Colonic mucosa (tissue), 4 donors: ENCODE data around the gene ABLIM3. TPM values are rescaled to one million over a fixed set of nuclear protein-coding genes. Genes with fewer than 3 reads are reported as not detected.

Experiments used
- DNase-seq: peaks from one replicate; pipeline ENCODE4 v3.0.0-alpha.2; 2020
- H3K27ac ChIP-seq: fragments of 200-600 bp; one replicate; pipeline ENCODE4 v1.8.0; 2021
- H3K27me3 ChIP-seq: fragments of 200-600 bp; one replicate; pipeline ENCODE4 v1.8.0; 2021
- H3K36me3 ChIP-seq: fragments of 200-600 bp; one replicate; pipeline ENCODE4 v1.8.0; 2021
- H3K4me1 ChIP-seq: fragments of 200-600 bp; one replicate; pipeline ENCODE4 v1.8.0; 2021; ENCODE audit warnings: mild to moderate bottlenecking
- H3K4me3 ChIP-seq: fragments of 200-600 bp; one replicate; pipeline ENCODE4 v1.8.0; 2021
- H3K9ac ChIP-seq, 2 donors: one replicate each; pipeline ENCODE4 v1.7.0; 2013; ENCODE audit warnings: control low read depth in 2 of 2, low read depth in 2 of 2, low read length in 2 of 2
- H3K9me3 ChIP-seq: fragments of 200-600 bp; one replicate; pipeline ENCODE4 v1.8.0; 2021
- intact Hi-C: fragments of 100-400 bp; cut with DNase I; formaldehyde crosslinking; loops from one replicate; pipeline ENCODE4 v1.14.1; 2022
- total RNA-seq, 2 donors: library from RNA; stranded (reverse); fragmentation: NEBNext Ultra II Directional in 1 of 2; extraction: Animal tissue kit (Norgen Biotek cat#: 25700) in 1 of 2; gene quantifications; one replicate each; pipeline ENCODE4 v1.2.1, GENCODE V29; 2021
- TF ChIP-seq, protein P1 (sequence below): fragments of 200-600 bp; IDR thresholded peaks from one replicate; pipeline ENCODE4 v1.8.0; 2022; ENCODE audit warnings: antibody characterized with exemption, mild to moderate bottlenecking
- donor health status: healthy.
- donor health status: DM: no; HTN: no; CAD: no.
- donor health status: DM: no; HTN: no; CAD: no.

ABLIM3 gene
- total RNA-seq, 2 donors from 2014 or later, result 2.3 to 4.1 TPM

DNA sequence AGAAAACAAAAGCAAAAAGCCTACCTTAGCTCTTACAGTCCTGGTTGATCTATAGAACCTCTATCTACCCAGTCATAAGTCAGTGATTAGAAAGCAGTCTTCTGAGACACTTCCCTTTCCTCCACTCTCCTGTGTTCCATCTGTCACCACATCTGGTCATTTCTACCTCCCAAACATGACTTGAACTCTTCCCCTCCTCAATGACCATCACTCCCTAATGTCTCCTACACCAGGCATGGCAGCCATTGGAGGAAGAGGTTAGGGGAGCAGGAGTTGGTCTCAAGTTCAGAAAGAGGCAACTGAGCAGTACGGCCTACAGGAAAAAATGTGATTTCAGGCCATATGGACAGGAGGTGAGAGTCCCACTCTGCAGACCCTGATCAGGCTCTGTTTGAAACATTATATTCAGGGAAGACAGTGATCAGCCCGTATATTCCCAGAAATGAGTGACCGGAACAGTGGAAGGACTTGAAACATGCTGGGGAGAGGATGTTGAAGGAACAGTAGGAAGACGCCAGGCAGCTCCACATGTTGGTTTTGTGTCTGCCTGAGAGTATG, 12.0 kb downstream of the ABLIM3 start:
- Histone ChIP-seq H3K27ac (no peak overlapping the region), H3K9ac (no peak overlapping the region), H3K27me3 (no peaks in the 10 kb centered on the region), H3K36me3 (no peaks in the 10 kb centered on the region), H3K4me3 (no peak overlapping the region), H3K9me3 (no peaks in the 10 kb centered on the region), H3K4me1 (no peaks in the 10 kb centered on the region)
- TF ChIP-seq, protein P1, sequence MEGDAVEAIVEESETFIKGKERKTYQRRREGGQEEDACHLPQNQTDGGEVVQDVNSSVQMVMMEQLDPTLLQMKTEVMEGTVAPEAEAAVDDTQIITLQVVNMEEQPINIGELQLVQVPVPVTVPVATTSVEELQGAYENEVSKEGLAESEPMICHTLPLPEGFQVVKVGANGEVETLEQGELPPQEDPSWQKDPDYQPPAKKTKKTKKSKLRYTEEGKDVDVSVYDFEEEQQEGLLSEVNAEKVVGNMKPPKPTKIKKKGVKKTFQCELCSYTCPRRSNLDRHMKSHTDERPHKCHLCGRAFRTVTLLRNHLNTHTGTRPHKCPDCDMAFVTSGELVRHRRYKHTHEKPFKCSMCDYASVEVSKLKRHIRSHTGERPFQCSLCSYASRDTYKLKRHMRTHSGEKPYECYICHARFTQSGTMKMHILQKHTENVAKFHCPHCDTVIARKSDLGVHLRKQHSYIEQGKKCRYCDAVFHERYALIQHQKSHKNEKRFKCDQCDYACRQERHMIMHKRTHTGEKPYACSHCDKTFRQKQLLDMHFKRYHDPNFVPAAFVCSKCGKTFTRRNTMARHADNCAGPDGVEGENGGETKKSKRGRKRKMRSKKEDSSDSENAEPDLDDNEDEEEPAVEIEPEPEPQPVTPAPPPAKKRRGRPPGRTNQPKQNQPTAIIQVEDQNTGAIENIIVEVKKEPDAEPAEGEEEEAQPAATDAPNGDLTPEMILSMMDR, result no peak
- intact Hi-C loops, result no loop called here
- no peak for DNase-seq

DNA sequence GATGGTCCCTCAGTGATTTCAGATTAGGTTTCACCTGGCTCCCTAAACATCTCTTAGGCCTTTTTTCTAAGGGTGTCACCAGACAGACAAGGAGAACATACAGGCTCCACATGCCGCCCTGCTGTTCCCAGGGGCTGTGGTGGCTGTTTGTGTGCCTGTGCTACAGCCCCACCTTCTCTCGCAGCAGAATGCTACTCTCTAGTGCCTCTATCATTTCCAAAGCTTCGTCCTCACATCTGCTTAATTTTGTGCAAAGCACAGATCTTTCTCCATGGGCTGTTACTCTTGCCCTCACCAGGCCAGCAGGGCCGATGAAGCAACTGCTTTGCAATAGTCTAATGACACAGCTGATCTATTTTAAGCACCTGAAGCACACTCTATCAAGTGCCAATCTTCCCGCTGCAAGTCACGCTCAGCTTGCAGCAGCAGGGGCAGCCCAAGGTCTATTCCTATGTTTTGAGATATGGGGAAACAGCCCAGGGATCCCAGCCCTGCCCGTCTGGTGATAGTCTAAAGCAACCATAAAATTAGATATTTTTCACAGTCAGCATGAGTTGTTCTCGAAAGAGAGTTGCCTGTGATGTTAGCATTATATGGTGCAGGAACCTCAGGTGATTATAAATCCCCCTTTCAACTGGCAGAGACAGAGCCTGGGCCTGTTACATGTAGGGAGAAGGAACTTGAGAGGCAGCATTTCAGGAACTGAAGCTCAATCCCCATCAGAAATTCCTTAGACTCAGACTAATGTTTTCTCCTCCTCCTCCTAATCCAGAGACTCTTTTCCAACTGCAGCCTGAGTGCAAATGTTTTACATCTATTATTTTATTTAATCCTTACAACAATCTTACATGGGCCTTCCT, 12.7 kb downstream of the ABLIM3 start:
- Histone ChIP-seq H3K27ac (no peak overlapping the region), H3K4me1 (no peaks in the 10 kb centered on the region), H3K9ac (no peak overlapping the region), H3K4me3 (no peak overlapping the region), H3K9me3 (no peaks in the 10 kb centered on the region), H3K27me3 (no peaks in the 10 kb centered on the region), H3K36me3 (no peaks in the 10 kb centered on the region)
- intact Hi-C loops, result no loop called here
- DNase-seq, result no peak
- TF ChIP-seq, protein P1, result no peak

DNA sequence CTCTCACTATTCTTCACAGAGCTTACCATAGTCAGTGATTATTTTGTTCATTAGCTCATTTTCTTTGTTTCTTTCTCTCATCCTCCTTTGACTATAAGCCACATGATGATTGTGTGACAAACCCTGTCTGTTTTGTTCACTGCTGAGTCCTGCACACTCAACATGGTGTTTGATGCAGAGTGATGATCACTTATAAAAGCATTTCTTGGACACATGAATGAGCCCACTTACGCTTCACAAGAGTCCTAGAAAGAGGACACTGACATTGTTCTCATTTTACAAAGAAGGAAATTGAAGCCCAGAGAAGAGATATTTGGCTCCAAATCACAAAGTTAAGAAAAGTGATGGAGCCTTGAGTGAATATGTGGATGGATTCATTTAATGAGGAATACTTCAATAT, 13.4 kb downstream of the ABLIM3 start:
- TF ChIP-seq, protein P1, result no peak
- Histone ChIP-seq H3K27ac (no peak overlapping the region), H3K36me3 (no peaks in the 10 kb centered on the region), H3K9me3 (no peaks in the 10 kb centered on the region), H3K4me1 (no peaks in the 10 kb centered on the region), H3K4me3 (no peak overlapping the region), H3K27me3 (no peaks in the 10 kb centered on the region), H3K9ac (no peak overlapping the region)
- DNase-seq, result no peak
- intact Hi-C loops, result no loop called here

DNA sequence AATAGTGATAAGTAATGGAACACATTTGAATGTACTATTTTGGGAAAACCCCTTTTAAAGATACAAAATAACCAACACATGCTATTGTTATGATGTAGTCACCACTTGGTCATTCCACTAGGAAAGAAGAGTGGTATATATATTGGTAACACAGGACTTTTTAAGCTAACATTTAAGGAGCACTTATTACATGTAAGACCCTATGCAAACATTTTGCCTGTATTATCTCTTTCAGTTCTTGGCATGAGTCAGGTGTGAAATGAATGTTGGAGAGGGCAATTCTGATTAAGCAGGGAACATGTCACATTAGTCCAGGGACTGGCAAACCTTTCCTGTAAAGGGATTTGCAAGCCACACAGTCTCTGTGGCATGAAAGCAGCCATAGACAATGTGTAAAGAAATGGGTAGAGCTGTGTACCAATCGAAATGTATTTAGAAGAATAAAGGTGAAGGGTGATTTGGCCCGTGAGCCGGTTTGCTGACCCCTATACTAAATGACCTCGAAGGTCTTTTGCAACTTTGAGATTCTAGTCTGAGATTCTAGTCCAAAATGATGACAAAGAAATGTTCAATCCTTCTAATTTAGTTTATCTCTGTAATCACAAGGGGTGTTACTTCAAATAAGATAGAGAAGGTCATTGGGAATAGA, 15.3 kb downstream of the ABLIM3 start:
- H3K27me3 ChIP-seq, result no peaks in the 10 kb centered on the region
- H3K9ac ChIP-seq, result no peak overlapping the region
- no peak for DNase-seq

DNA sequence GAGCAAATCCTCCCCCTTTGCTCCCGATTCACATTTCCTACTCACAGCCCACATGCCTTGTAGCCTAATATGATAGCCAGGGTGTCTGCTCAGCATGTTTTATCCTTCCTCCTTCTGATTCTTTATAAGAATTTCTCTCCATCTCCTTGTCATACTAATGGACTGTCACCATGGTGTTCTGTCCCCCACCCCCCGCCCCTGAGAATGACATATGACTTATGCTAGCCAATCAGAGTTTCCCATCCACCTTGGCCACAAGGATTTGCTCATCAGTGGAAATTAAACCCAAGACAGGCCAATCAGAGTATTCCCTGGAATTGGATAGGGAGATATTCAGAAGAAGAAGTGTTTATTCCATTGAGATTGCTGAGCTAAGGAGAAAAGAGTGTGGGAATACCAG, 16.0 kb downstream of the ABLIM3 start:
- Histone ChIP-seq H3K4me1 (no peaks in the 10 kb centered on the region), H3K9me3 (no peaks in the 10 kb centered on the region), H3K4me3 (no peak overlapping the region), H3K27me3 (no peaks in the 10 kb centered on the region), H3K9ac (no peak overlapping the region), H3K27ac (no peak overlapping the region), H3K36me3 (no peaks in the 10 kb centered on the region)
- TF ChIP-seq, protein P1, result no peak
- intact Hi-C loops, result no loop called here
- DNase-seq, result no peak

More for the DNA sequence above, 15.3 kb downstream of the ABLIM3 start:
- TF ChIP-seq, protein P1, result no peak
- H3K27ac ChIP-seq, result no peak overlapping the region
- H3K4me3 ChIP-seq, result no peak overlapping the region
- H3K4me1 ChIP-seq, result no peaks in the 10 kb centered on the region
- intact Hi-C loops, result no loop called here
- no peaks in the 10 kb centered on the region for H3K36me3 ChIP-seq
- H3K9me3 ChIP-seq, result no peaks in the 10 kb centered on the region
